SK-N-SH (cell line): ENCODE results near the gene ZNF679. TPM values are rescaled to one million over a fixed set of nuclear protein-coding genes. Genes with fewer than 3 reads are reported as not detected.

Source experiments
- CTCF ChIA-PET: fragments of 300-600, 350-600 bp; formaldehyde crosslinking; extraction: SDS; loops from one replicate; lab custom pipeline; 2021; lab: Yijun Ruan, JAX
- POLR2A ChIA-PET: fragments of 350-600 bp; sonication (Branson Sonifier 250); formaldehyde crosslinking; extraction: SDS; loops from one replicate; lab custom pipeline; 2020; ENCODE audit warnings: antibody characterized with exemption, inconsistent platforms; lab: Yijun Ruan, JAX
- DNase-seq: peaks from one replicate; pipeline ENCODE4 v3.0.0; 2012
- H2AFZ ChIP-seq: fragments of 200-600 bp; sonication (generic); 2 replicates; pipeline ENCODE4 v1.8.1; 2016; ENCODE audit warnings: antibody characterized with exemption, mild to moderate bottlenecking, low read depth
- H3F3A ChIP-seq: fragments of 200-600 bp; sonication (generic); replicated peaks from 2 replicates; pipeline ENCODE3; 2016; ENCODE audit warnings: antibody characterized with exemption, mild to moderate bottlenecking; ENCODE audit not compliant: insufficient read depth
- H3K27ac ChIP-seq, 2 experiments: fragments of 200-500 bp in 1 of 2; fragments of 200-600 bp in 1 of 2; sonication (Bioruptor generic) in 1 of 2; sonication (generic), shearing (Covaris generic) in 1 of 2; 2 replicates each; pipeline versions ENCODE4 v1.5.1 to v1.6.1; 2014 to 2016; ENCODE audit warnings: low read depth in 2 of 2, inconsistent platforms in 1 of 2, low read length in 1 of 2, mild to moderate bottlenecking in 1 of 2, mixed read lengths in 1 of 2
- H3K27me3 ChIP-seq: fragments of 200-600 bp; sonication (generic), shearing (Covaris generic); 2 replicates; pipeline ENCODE4 v1.6.1; 2016; ENCODE audit warnings: mixed run types; ENCODE audit not compliant: insufficient read depth
- H3K36me3 ChIP-seq, 2 experiments: fragments of 200-500 bp in 1 of 2; fragments of 200-600 bp in 1 of 2; sonication (Bioruptor generic) in 1 of 2; sonication (generic) in 1 of 2; replicated peaks in 1 of 2; 2 replicates each; pipeline versions ENCODE3 to v1.5.1; 2014 to 2016; ENCODE audit warnings: low read length in 1 of 2, mild to moderate bottlenecking in 1 of 2; ENCODE audit not compliant: insufficient read depth in 2 of 2, control insufficient read depth in 1 of 2
- H3K4me1 ChIP-seq, 2 experiments: fragments of 200-500 bp in 1 of 2; fragments of 200-600 bp in 1 of 2; sonication (Bioruptor generic) in 1 of 2; sonication (generic), shearing (Covaris generic) in 1 of 2; 2 replicates each; pipeline versions ENCODE4 v1.5.1 to v1.6.1; 2014 to 2016; ENCODE audit warnings: low read depth in 1 of 2, low read length in 1 of 2, mixed run types in 1 of 2; ENCODE audit not compliant: insufficient read depth in 2 of 2, control insufficient read depth in 1 of 2
- H3K4me2 ChIP-seq: fragments of 200-600 bp; sonication (generic), shearing (Covaris generic); 2 replicates; pipeline ENCODE4 v1.6.1; 2017; ENCODE audit warnings: mixed run types
- H3K4me3 ChIP-seq, 2 experiments: fragments of 200-500 bp in 1 of 2; fragments of 200-600 bp in 1 of 2; sonication (Bioruptor generic) in 1 of 2; sonication (generic), shearing (Covaris generic) in 1 of 2; 2 replicates each; pipeline versions ENCODE4 v1.5.1 to v1.8.1; 2014 to 2016; ENCODE audit warnings: low read depth in 2 of 2, inconsistent platforms in 1 of 2, low read length in 1 of 2, mild to moderate bottlenecking in 1 of 2, mixed read lengths in 1 of 2, moderate library complexity in 1 of 2
- H3K79me2 ChIP-seq: fragments of 200-600 bp; sonication (generic); 2 replicates; pipeline ENCODE4 v1.8.1; 2017; ENCODE audit warnings: mild to moderate bottlenecking; ENCODE audit not compliant: insufficient read depth
- H3K9ac ChIP-seq: fragments of 200-600 bp; sonication (generic); 2 replicates; pipeline ENCODE4 v1.6.1; 2017; ENCODE audit warnings: mixed run types
- H3K9me2 ChIP-seq: fragments of 200-600 bp; sonication (generic); 2 replicates; pipeline ENCODE4 v1.6.1; 2017; ENCODE audit warnings: mixed run types
- H3K9me3 ChIP-seq: fragments of 200-600 bp; sonication (generic); 2 replicates; pipeline ENCODE4 v1.6.1; 2017; ENCODE audit warnings: mixed run types, mild to moderate bottlenecking, moderate library complexity
- H4K20me1 ChIP-seq: fragments of 200-600 bp; sonication (generic); 2 replicates; pipeline ENCODE4 v1.6.1; 2017; ENCODE audit warnings: mild to moderate bottlenecking, mixed run types; ENCODE audit not compliant: insufficient read depth
- CHD2 ChIP-seq: fragments of 150-350 bp; IDR thresholded peaks from 2 replicates; pipeline ENCODE4 v1.6.1; 2018; ENCODE audit warnings: low read length; ENCODE audit not compliant: partially characterized antibody
- ELF1 ChIP-seq: IDR thresholded peaks from 2 replicates; pipeline ENCODE4 v1.4.0; 2012
- EP300 ChIP-seq, 2 experiments: IDR thresholded peaks; 2 replicates each; pipeline versions ENCODE4 v1.4.0 to v1.6.1; 2012; ENCODE audit warnings: borderline replicate concordance in 1 of 2, low read depth in 1 of 2, low read length in 1 of 2
- FOSL2 ChIP-seq: IDR thresholded peaks from 2 replicates; pipeline ENCODE4 v1.4.0; 2012; ENCODE audit warnings: low read depth, mild to moderate bottlenecking, moderate library complexity, borderline replicate concordance
- FOXM1 ChIP-seq: IDR thresholded peaks from 2 replicates; pipeline ENCODE4 v1.4.0; 2012; ENCODE audit warnings: low read depth, mild to moderate bottlenecking
- MEF2A ChIP-seq: IDR thresholded peaks from 2 replicates; pipeline ENCODE4 v1.4.0; 2012; ENCODE audit warnings: low read depth, borderline replicate concordance
- NRF1 ChIP-seq: IDR thresholded peaks from 2 replicates; pipeline ENCODE4 v1.6.1; 2012; ENCODE audit warnings: low read depth, mild to moderate bottlenecking, low read length
- RAD21 ChIP-seq: IDR thresholded peaks from 2 replicates; pipeline ENCODE4 v1.6.1; 2012; ENCODE audit warnings: mild to moderate bottlenecking, low read length
- RCOR1 ChIP-seq: fragments of 150-350 bp; IDR thresholded peaks from 2 replicates; pipeline ENCODE4 v1.6.1; 2017; ENCODE audit warnings: antibody characterized with exemption, low read length
- REST ChIP-seq: IDR thresholded peaks from 2 replicates; pipeline ENCODE4 v1.6.1; 2012; ENCODE audit warnings: mild to moderate bottlenecking, low read depth, low read length, moderate library complexity
- RXRA ChIP-seq: IDR thresholded peaks from 2 replicates; pipeline ENCODE4 v1.4.0; 2012; ENCODE audit warnings: low read depth, mild to moderate bottlenecking, borderline replicate concordance
- SIN3A ChIP-seq: IDR thresholded peaks from 2 replicates; pipeline ENCODE4 v1.6.1; 2012; ENCODE audit warnings: low read depth, mild to moderate bottlenecking, low read length, moderate library complexity, borderline replicate concordance
- TCF12 ChIP-seq: IDR thresholded peaks from 2 replicates; pipeline ENCODE4 v1.4.0; 2012
- USF1 ChIP-seq: IDR thresholded peaks from 2 replicates; pipeline ENCODE4 v1.4.0; 2012; ENCODE audit warnings: low read depth, borderline replicate concordance
- WGBS: methylation state at CpG from one replicate; pipeline ENCODE4 v1.1.6; 2017; ENCODE audit warnings: low lambda C conversion rate; 5-methylcytosine and 5-hydroxymethylcytosine counted together
- polyA plus RNA-seq, 3 experiments: library from polyadenylated mRNA; depleted of rRNA; stranded (reverse); fragments of >200 nt; gene quantifications; 2 replicates each; pipeline ENCODE4 v1.2.3, GENCODE V29; 2012
- TF ChIP-seq, protein P1 (sequence below): IDR thresholded peaks from 2 replicates; pipeline ENCODE4; 2012
- TF ChIP-seq, protein P2 (sequence below): fragments of 200-600 bp; sonication (generic); IDR thresholded peaks from 2 replicates; pipeline ENCODE4 v1.6.1; 2017; ENCODE audit warnings: antibody characterized with exemption, mild to moderate bottlenecking, moderate library complexity
- TF ChIP-seq, protein P3 (sequence below): IDR thresholded peaks from 2 replicates; pipeline ENCODE4 v1.4.0; 2012; ENCODE audit warnings: low read depth
- TF ChIP-seq, protein P4 (sequence below): fragments of 150-350 bp; IDR thresholded peaks from 2 replicates; pipeline ENCODE4 v1.6.1; 2016; ENCODE audit warnings: mild to moderate bottlenecking, low read depth, low read length

ZNF679 gene
- polyA plus RNA-seq, 1 of the 3 experiments (the other 2 are of a cell fraction): not detected

DNA sequence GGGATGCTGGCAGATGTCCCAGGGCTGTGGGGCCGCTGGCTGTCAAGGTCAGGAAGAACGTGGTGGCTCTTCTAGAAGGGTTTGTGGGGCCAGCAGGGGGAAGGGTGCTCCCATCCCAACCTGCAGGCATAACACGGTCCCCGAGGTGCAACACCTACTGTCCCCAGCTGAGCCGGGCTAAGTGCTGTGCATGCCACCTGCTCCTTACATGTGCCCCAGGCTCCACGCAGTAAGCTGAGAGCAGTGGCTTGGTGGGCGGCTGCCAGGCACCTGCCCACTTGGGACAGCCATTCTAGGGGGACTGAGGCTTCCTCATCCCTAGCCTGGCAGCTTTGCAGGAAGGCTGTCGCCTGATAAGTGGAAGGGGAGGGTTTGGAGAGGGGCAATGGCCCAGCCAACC is 35.5 kb upstream of the ZNF679 start:
- H3K27me3 ChIP-seq: no peaks in the 10 kb centered on the region
- no peaks in the 10 kb centered on the region for H4K20me1 ChIP-seq
- no peaks in the 10 kb centered on the region for H3K4me1 ChIP-seq
- no peaks in the 10 kb centered on the region for H3K79me2 ChIP-seq
- WGBS: 2% methylated on average over 7 of the region's 8 CpGs
- ChIA-PET POLR2A (no interaction called here), CTCF (interaction anchor here (1.2 to 5.9 kb wide), 4 partner anchors 10 to 433 kb away, joined by 3 to 54 read pairs (median 8); no protein-coding TSS in a partner anchor)
- no peaks in the 10 kb centered on the region; the same call in 1 of the 2 replicates for H3K9me3 ChIP-seq
- no peak overlapping the region for H3K4me2 ChIP-seq
- peaks cover 8% of the 10 kb centered on the region; the same call in 1 of the 2 replicates for H3K9me2 ChIP-seq
- no peaks in the 10 kb centered on the region for H3K36me3 ChIP-seq
- TF ChIP-seq REST: no peak
- no peak for TF ChIP-seq FOSL2
- TF ChIP-seq EP300 (IDR thresholded peaks at IDR 0.05; ENCODE audit: borderline replicate concordance in 1 of 2, low read depth in 1 of 2, low read length in 1 of 2): no peak
- TF ChIP-seq, protein P1, sequence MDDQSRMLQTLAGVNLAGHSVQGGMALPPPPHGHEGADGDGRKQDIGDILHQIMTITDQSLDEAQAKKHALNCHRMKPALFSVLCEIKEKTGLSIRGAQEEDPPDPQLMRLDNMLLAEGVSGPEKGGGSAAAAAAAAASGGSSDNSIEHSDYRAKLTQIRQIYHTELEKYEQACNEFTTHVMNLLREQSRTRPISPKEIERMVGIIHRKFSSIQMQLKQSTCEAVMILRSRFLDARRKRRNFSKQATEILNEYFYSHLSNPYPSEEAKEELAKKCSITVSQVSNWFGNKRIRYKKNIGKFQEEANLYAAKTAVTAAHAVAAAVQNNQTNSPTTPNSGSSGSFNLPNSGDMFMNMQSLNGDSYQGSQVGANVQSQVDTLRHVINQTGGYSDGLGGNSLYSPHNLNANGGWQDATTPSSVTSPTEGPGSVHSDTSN: no peak
- TF ChIP-seq MEF2A: no peak
- TF ChIP-seq FOXM1: no peak
- TF ChIP-seq, protein P2, sequence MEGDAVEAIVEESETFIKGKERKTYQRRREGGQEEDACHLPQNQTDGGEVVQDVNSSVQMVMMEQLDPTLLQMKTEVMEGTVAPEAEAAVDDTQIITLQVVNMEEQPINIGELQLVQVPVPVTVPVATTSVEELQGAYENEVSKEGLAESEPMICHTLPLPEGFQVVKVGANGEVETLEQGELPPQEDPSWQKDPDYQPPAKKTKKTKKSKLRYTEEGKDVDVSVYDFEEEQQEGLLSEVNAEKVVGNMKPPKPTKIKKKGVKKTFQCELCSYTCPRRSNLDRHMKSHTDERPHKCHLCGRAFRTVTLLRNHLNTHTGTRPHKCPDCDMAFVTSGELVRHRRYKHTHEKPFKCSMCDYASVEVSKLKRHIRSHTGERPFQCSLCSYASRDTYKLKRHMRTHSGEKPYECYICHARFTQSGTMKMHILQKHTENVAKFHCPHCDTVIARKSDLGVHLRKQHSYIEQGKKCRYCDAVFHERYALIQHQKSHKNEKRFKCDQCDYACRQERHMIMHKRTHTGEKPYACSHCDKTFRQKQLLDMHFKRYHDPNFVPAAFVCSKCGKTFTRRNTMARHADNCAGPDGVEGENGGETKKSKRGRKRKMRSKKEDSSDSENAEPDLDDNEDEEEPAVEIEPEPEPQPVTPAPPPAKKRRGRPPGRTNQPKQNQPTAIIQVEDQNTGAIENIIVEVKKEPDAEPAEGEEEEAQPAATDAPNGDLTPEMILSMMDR: no peak
- TF ChIP-seq NRF1: no peak
- no peak for TF ChIP-seq RXRA
- TF ChIP-seq SIN3A: no peak
- no peak for TF ChIP-seq RAD21
- TF ChIP-seq, protein P3, sequence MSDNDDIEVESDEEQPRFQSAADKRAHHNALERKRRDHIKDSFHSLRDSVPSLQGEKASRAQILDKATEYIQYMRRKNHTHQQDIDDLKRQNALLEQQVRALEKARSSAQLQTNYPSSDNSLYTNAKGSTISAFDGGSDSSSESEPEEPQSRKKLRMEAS: no peak
- TF ChIP-seq ELF1: no peak
- TF ChIP-seq, protein P4, sequence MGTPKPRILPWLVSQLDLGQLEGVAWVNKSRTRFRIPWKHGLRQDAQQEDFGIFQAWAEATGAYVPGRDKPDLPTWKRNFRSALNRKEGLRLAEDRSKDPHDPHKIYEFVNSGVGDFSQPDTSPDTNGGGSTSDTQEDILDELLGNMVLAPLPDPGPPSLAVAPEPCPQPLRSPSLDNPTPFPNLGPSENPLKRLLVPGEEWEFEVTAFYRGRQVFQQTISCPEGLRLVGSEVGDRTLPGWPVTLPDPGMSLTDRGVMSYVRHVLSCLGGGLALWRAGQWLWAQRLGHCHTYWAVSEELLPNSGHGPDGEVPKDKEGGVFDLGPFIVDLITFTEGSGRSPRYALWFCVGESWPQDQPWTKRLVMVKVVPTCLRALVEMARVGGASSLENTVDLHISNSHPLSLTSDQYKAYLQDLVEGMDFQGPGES: no peak
- TF ChIP-seq CHD2: no peak
- TF ChIP-seq TCF12: no peak
- no peak for TF ChIP-seq RCOR1
- no peak for TF ChIP-seq USF1
- DNase-seq: no peak
- no peak overlapping the region for H2AFZ ChIP-seq
- no peaks in the 10 kb centered on the region for H3F3A ChIP-seq
- H3K4me3 ChIP-seq: no peak overlapping the region
- H3K9ac ChIP-seq: no peak overlapping the region
- H3K27ac ChIP-seq: no peak overlapping the region
